OCI-LY3 (cell line): ENCODE data around the gene NLRC3.

Source experiments
- EZH2phosphoT487 ChIP-seq: fragments of 200-600 bp; shearing (Covaris generic); IDR thresholded peaks from 2 replicates; pipeline ENCODE4 v1.6.1; 2018; ENCODE audit warnings: antibody characterized with exemption, mixed run types, low read depth
- TF ChIP-seq, protein P1 (sequence below): fragments of 200-600, 300-600 bp; sonication (generic); IDR thresholded peaks from 2 replicates; pipeline ENCODE4 v1.5.1; 2014; ENCODE audit warnings: antibody characterized with exemption, low read length, low read depth

- TF ChIP-seq, protein P1, sequence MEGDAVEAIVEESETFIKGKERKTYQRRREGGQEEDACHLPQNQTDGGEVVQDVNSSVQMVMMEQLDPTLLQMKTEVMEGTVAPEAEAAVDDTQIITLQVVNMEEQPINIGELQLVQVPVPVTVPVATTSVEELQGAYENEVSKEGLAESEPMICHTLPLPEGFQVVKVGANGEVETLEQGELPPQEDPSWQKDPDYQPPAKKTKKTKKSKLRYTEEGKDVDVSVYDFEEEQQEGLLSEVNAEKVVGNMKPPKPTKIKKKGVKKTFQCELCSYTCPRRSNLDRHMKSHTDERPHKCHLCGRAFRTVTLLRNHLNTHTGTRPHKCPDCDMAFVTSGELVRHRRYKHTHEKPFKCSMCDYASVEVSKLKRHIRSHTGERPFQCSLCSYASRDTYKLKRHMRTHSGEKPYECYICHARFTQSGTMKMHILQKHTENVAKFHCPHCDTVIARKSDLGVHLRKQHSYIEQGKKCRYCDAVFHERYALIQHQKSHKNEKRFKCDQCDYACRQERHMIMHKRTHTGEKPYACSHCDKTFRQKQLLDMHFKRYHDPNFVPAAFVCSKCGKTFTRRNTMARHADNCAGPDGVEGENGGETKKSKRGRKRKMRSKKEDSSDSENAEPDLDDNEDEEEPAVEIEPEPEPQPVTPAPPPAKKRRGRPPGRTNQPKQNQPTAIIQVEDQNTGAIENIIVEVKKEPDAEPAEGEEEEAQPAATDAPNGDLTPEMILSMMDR: no peak
- no peak for TF ChIP-seq EZH2phosphoT487
Observed at GRCh38 chr16:3609895-3610697, 32.9 kb upstream of the NLRC3 start.
